Testis (tissue), 2 donors: Measurements from ENCODE around the gene CDH7.

Experiments
- CTCF ChIP-seq, 3 experiments: fragments of 450-650 bp in 2 of 3; fragments of 200-600 bp in 1 of 3; sonication (generic) in 1 of 3; IDR thresholded peaks; one replicate each; pipeline ENCODE4 v1.5.1; 2016 to 2019; ENCODE audit warnings: antibody characterized with exemption in 3 of 3, mild to moderate bottlenecking in 2 of 3, moderate library complexity in 1 of 3
- POLR2A ChIP-seq: fragments of 450-650 bp; IDR thresholded peaks from one replicate; pipeline ENCODE4 v1.6.1; 2017; ENCODE audit warnings: antibody characterized with exemption, mild to moderate bottlenecking, moderate library complexity

GRCh38 chr18:65827444-65827843 is 76.6 kb downstream of the CDH7 start:
- TF ChIP-seq CTCF (IDR thresholded peaks at IDR 0.05) (no peak), POLR2A (no peak)
